ENCODE data around the gene CACNA1A. TPM values are rescaled to one million over a fixed set of nuclear protein-coding genes. Genes with fewer than 3 reads are reported as not detected.

CACNA1A gene
- total RNA-seq, 1 donor from 2014 or later, result 23.2 TPM

- H3K27ac Mint-ChIP-seq, result no peak overlapping the region
- H3K4me3 Mint-ChIP-seq, result no peak overlapping the region
- TF ChIP-seq CTCF (conservative IDR thresholded peaks at IDR 0.05), result no peak
- no peaks in the 10 kb centered on the region for H3K4me1 Mint-ChIP-seq (ENCODE audit: unreplicated experiment)
- H3K27me3 Mint-ChIP-seq, result no peaks in the 10 kb centered on the region
- H3K9me3 Mint-ChIP-seq, result no peaks in the 10 kb centered on the region
- DNase-seq (ENCODE audit: extremely low spot score, unreplicated experiment), result no peak
- no peaks in the 10 kb centered on the region for H3K36me3 Mint-ChIP-seq
Observed at GRCh38 chr19:13356185-13356584, 150.1 kb downstream of the CACNA1A start.

- H3K27ac Mint-ChIP-seq, result no peak overlapping the region
- no peaks in the 10 kb centered on the region for H3K4me1 Mint-ChIP-seq (ENCODE audit: unreplicated experiment)
- no peaks in the 10 kb centered on the region for H3K9me3 Mint-ChIP-seq
- H3K4me3 Mint-ChIP-seq, result no peak overlapping the region
- no peaks in the 10 kb centered on the region for H3K27me3 Mint-ChIP-seq
- TF ChIP-seq CTCF (conservative IDR thresholded peaks at IDR 0.05), result no peak
- DNase-seq (ENCODE audit: extremely low spot score, unreplicated experiment), result no peak
- H3K36me3 Mint-ChIP-seq, result no peaks in the 10 kb centered on the region
Observed at GRCh38 chr19:13355356-13355755, 150.9 kb downstream of the CACNA1A start.

- Mint-ChIP-seq H3K9me3 (no peaks in the 10 kb centered on the region), H3K27ac (no peak overlapping the region), H3K4me3 (no peak overlapping the region), H3K27me3 (no peaks in the 10 kb centered on the region), H3K36me3 (no peaks in the 10 kb centered on the region), H3K4me1 (ENCODE audit: unreplicated experiment) (no peaks in the 10 kb centered on the region)
- no peak for TF ChIP-seq CTCF (conservative IDR thresholded peaks at IDR 0.05)
- no peak for DNase-seq (ENCODE audit: extremely low spot score, unreplicated experiment)
Observed at GRCh38 chr19:13353625-13354024, 152.7 kb downstream of the CACNA1A start.

GRCh38 chr19:13350759-13351158, 155.5 kb downstream of the CACNA1A start:
- no peaks in the 10 kb centered on the region for H3K27me3 Mint-ChIP-seq
- DNase-seq (ENCODE audit: extremely low spot score, unreplicated experiment), result no peak

GRCh38 chr19:13350072-13350471, 156.2 kb downstream of the CACNA1A start:
- H3K36me3 Mint-ChIP-seq, result no peaks in the 10 kb centered on the region
- H3K4me3 Mint-ChIP-seq, result no peak overlapping the region
- no peaks in the 10 kb centered on the region for H3K27me3 Mint-ChIP-seq
- H3K4me1 Mint-ChIP-seq (ENCODE audit: unreplicated experiment), result no peaks in the 10 kb centered on the region
- TF ChIP-seq CTCF (conservative IDR thresholded peaks at IDR 0.05), result no peak
- no peaks in the 10 kb centered on the region for H3K9me3 Mint-ChIP-seq
- no peak overlapping the region for H3K27ac Mint-ChIP-seq
- DNase-seq (ENCODE audit: extremely low spot score, unreplicated experiment), result no peak

More at GRCh38 chr19:13350759-13351158, 155.5 kb downstream of the CACNA1A start:
- H3K36me3 Mint-ChIP-seq, result no peaks in the 10 kb centered on the region
- no peak overlapping the region for H3K4me3 Mint-ChIP-seq
- H3K9me3 Mint-ChIP-seq, result no peaks in the 10 kb centered on the region
- no peak for TF ChIP-seq CTCF (conservative IDR thresholded peaks at IDR 0.05)
- H3K4me1 Mint-ChIP-seq (ENCODE audit: unreplicated experiment), result no peaks in the 10 kb centered on the region
- no peak overlapping the region for H3K27ac Mint-ChIP-seq

- Mint-ChIP-seq H3K4me3 (no peak overlapping the region), H3K27me3 (no peaks in the 10 kb centered on the region), H3K9me3 (no peaks in the 10 kb centered on the region), H3K27ac (no peak overlapping the region), H3K36me3 (no peaks in the 10 kb centered on the region), H3K4me1 (ENCODE audit: unreplicated experiment) (no peaks in the 10 kb centered on the region)
- no peak for DNase-seq (ENCODE audit: extremely low spot score, unreplicated experiment)
- no peak for TF ChIP-seq CTCF (conservative IDR thresholded peaks at IDR 0.05)
Observed at GRCh38 chr19:13347367-13347766, 158.9 kb downstream of the CACNA1A start.

Measured in type B pancreatic cell (in vitro differentiated cells).